Body of pancreas (tissue), 4 donors: ENCODE results near the gene NAV1.

Experiments
- POLR2A ChIP-seq, 3 donors: fragments of 450-650 bp; IDR thresholded peaks; one replicate each; pipeline ENCODE4 v1.6.1; 2016; ENCODE audit warnings: antibody characterized with exemption in 3 of 3, mild to moderate bottlenecking in 2 of 3
- TF ChIP-seq, protein P1 (sequence below), 7 experiments: fragments of 450-650 bp in 4 of 7; fragments of 200-600 bp in 3 of 7; sonication (generic) in 3 of 7; IDR thresholded peaks; one replicate each; pipeline ENCODE4 v1.5.1; 2016 to 2019; ENCODE audit warnings: antibody characterized with exemption in 7 of 7

DNA sequence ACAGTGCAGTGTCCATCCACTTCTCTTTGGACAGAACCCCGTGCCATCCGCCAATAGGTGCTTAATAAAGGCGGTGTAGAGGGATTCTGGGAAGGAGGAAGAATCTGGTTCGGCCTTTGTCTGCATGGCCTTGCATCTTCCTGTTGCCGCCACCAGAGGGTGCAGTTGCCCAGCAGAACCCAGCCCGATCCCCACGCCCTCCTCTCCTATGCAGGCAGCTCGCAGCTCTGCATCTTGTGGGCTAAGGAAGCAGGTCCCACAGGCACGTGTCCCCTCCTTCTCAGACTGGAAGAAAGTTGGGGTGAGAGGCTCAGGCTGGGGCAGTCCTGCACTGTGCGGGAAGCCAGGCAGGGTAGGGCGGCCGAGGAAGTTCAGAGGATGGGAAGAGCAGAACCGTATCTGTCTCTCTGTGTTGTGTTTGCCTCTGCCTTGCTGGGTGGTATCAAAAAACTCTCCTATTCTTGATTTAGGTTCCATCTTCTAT, 20.8 kb downstream of the NAV1 start:
- TF ChIP-seq, protein P1, sequence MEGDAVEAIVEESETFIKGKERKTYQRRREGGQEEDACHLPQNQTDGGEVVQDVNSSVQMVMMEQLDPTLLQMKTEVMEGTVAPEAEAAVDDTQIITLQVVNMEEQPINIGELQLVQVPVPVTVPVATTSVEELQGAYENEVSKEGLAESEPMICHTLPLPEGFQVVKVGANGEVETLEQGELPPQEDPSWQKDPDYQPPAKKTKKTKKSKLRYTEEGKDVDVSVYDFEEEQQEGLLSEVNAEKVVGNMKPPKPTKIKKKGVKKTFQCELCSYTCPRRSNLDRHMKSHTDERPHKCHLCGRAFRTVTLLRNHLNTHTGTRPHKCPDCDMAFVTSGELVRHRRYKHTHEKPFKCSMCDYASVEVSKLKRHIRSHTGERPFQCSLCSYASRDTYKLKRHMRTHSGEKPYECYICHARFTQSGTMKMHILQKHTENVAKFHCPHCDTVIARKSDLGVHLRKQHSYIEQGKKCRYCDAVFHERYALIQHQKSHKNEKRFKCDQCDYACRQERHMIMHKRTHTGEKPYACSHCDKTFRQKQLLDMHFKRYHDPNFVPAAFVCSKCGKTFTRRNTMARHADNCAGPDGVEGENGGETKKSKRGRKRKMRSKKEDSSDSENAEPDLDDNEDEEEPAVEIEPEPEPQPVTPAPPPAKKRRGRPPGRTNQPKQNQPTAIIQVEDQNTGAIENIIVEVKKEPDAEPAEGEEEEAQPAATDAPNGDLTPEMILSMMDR (IDR thresholded peaks at IDR 0.05), result peak; percentile 80 to 99 (median 97)
- no peak for TF ChIP-seq POLR2A (IDR thresholded peaks at IDR 0.05)
